Measurements from ENCODE around the gene NR2C2. TPM values are rescaled to one million over a fixed set of nuclear protein-coding genes. Genes with fewer than 3 reads are reported as not detected.

NR2C2 gene
- total RNA-seq, 2 donors from 2014 or later = 33.8 to 41.3 TPM

GRCh38 chr3:14923476-14923875 lies 23.9 kb upstream of the NR2C2 start:
- no peak for DNase-seq
- Histone ChIP-seq H3K4me1 (no peaks in the 10 kb centered on the region), H3K9me3 (no peaks in the 10 kb centered on the region), H3K27me3 (no peaks in the 10 kb centered on the region), H3K4me3 (no peak overlapping the region), H3K36me3 (no peaks in the 10 kb centered on the region), H3K27ac (no peak overlapping the region), H3K9ac (ENCODE audit: low read depth in 2 of 2, low read length in 2 of 2) (no peak overlapping the region)
- intact Hi-C loops (cut with DNase I) = loop anchor here (5.0 to 10.0 kb wide), 2 partner anchors 121 to 251 kb away; no protein-coding TSS in a partner anchor
- TF ChIP-seq CTCF (IDR thresholded peaks at IDR 0.05) = no peak

DNA sequence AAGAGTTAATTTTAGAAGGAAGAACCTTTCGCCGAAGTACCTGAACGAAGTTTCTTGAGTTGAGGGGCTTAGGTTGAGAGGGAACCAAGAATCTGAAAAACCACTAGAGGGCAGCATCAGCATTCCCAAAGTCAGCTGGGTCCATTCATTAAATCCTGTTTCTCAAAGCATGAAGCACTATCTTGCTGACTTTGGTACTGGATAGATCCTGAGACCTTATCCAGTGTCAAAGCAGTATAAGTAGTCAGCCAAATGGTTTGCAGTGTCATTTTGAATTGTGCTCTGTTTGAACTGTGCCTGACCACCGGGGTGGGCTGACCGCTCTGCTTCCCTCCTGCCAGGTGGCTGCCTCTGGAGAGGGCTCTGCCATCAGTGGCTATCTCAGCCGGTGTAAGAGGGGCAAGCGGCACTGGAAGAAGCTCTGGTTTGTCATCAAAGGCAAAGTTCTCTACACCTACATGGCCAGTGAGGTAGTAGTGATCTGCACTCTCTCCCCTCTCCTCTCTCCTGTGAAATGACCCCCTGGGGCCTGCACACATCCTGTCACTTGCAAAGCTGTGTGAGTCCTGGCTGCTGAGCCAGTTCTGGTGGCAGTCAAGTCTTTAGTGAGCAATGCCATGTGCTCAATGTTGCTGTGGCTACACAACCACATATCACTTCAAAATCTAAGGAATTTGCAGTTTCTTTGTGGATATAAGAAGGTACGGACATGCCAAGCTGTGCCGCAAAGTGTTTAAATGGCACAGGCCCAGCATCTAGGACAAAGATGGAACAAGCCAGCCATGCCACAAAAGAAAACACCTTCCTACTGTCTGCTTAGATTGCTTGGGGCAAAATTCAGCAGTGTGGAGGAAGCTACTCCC lies 21.4 kb upstream of the NR2C2 start:
- peak; percentile 54 for DNase-seq
- Histone ChIP-seq H3K4me1 (no peaks in the 10 kb centered on the region), H3K27ac (no peak overlapping the region), H3K9me3 (no peaks in the 10 kb centered on the region), H3K36me3 (no peaks in the 10 kb centered on the region), H3K9ac (ENCODE audit: low read depth in 2 of 2, low read length in 2 of 2) (no peak overlapping the region), H3K27me3 (no peaks in the 10 kb centered on the region), H3K4me3 (no peak overlapping the region)
- peak; percentile 67 for TF ChIP-seq CTCF (IDR thresholded peaks at IDR 0.05)
- intact Hi-C loops (cut with DNase I) = loop anchor here (10.0 kb wide), 1 partner anchor 119 kb away; no protein-coding TSS in a partner anchor

DNA sequence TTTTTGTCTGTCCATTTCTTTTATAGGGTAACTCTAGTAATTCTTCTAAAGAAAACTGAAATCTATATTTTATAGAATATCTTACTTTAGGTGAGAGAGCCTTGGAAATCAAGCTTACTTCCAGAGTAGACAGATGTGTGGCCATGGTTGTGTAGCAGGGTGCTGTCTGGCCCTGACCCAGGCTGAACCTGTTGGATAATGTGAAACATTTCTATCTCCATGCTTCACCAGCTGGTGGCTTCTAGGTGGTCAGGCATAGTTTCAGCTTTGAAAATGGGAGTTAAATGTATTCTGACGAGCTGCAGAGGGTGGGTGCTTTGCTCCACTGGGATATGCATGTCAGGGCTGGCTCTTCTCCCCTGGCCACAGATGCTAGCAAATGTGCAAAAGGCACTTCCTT lies 20.8 kb upstream of the NR2C2 start:
- Histone ChIP-seq H3K9ac (ENCODE audit: low read depth in 2 of 2, low read length in 2 of 2) (no peak overlapping the region), H3K27ac (no peak overlapping the region), H3K4me1 (no peaks in the 10 kb centered on the region), H3K9me3 (no peaks in the 10 kb centered on the region), H3K36me3 (no peaks in the 10 kb centered on the region), H3K27me3 (no peaks in the 10 kb centered on the region), H3K4me3 (no peak overlapping the region)
- no peak for TF ChIP-seq CTCF (IDR thresholded peaks at IDR 0.05)
- intact Hi-C loops (cut with DNase I) = loop anchor here (10.0 kb wide), 1 partner anchor 118 kb away; no protein-coding TSS in a partner anchor
- no peak for DNase-seq

- Histone ChIP-seq H3K27ac (no peak overlapping the region), H3K9me3 (no peaks in the 10 kb centered on the region), H3K36me3 (no peaks in the 10 kb centered on the region), H3K4me3 (no peak overlapping the region), H3K4me1 (no peaks in the 10 kb centered on the region), H3K9ac (ENCODE audit: low read depth in 2 of 2, low read length in 2 of 2) (no peak overlapping the region), H3K27me3 (no peaks in the 10 kb centered on the region)
- intact Hi-C loops (cut with DNase I) = loop anchor here (10.0 kb wide), 1 partner anchor 117 kb away; no protein-coding TSS in a partner anchor
- DNase-seq = no peak
- no peak for TF ChIP-seq CTCF (IDR thresholded peaks at IDR 0.05)
Observed at GRCh38 chr3:14927308-14927707, 20.1 kb upstream of the NR2C2 start.

- no peak overlapping the region for H3K9ac ChIP-seq (ENCODE audit: low read depth in 2 of 2, low read length in 2 of 2)
- TF ChIP-seq CTCF (IDR thresholded peaks at IDR 0.05) = no peak
- H3K36me3 ChIP-seq = no peaks in the 10 kb centered on the region
- no peaks in the 10 kb centered on the region for H3K9me3 ChIP-seq
- DNase-seq = no peak
- no peak overlapping the region for H3K4me3 ChIP-seq
- H3K4me1 ChIP-seq = no peaks in the 10 kb centered on the region
- H3K27ac ChIP-seq = no peak overlapping the region
- intact Hi-C loops (cut with DNase I) = loop anchor here (10.0 kb wide), 1 partner anchor 115 kb away; no protein-coding TSS in a partner anchor
- H3K27me3 ChIP-seq = no peaks in the 10 kb centered on the region
Observed at GRCh38 chr3:14929310-14930074, 17.9 kb upstream of the NR2C2 start.
